Mesendoderm (in vitro differentiated cells): ENCODE data around the gene LHB. TPM values are rescaled to one million over a fixed set of nuclear protein-coding genes. Genes with fewer than 3 reads are reported as not detected.

ENCODE experiments used
- DNase-seq: peaks from one replicate; pipeline ENCODE4 v3.0.0; 2013
- H2AK5ac ChIP-seq: 2 replicates; pipeline ENCODE4 v1.6.1; 2013; ENCODE audit warnings: low read length, inconsistent platforms
- H2BK120ac ChIP-seq: 2 replicates; pipeline ENCODE4 v1.6.1; 2013; ENCODE audit warnings: low read depth, mild to moderate bottlenecking, low read length, moderate library complexity, mixed read lengths
- H2BK15ac ChIP-seq: replicated peaks from 2 replicates; pipeline ENCODE4 v1.6.1; 2013; ENCODE audit warnings: low read depth, mild to moderate bottlenecking, moderate library complexity
- H2BK5ac ChIP-seq: 2 replicates; pipeline ENCODE4 v1.6.1; 2013; ENCODE audit warnings: low read length, inconsistent platforms
- H3K18ac ChIP-seq: 2 replicates; pipeline ENCODE4 v1.6.1; 2013; ENCODE audit warnings: mild to moderate bottlenecking, low read length, mixed read lengths
- H3K23ac ChIP-seq: one replicate; pipeline ENCODE4 v1.6.1; 2013; ENCODE audit warnings: low read length
- H3K27ac ChIP-seq: 2 replicates; pipeline ENCODE4 v1.5.1; 2013; ENCODE audit warnings: low read depth, mild to moderate bottlenecking, inconsistent platforms, low read length, moderate library complexity
- H3K27me3 ChIP-seq: 2 replicates; pipeline ENCODE4 v1.6.1; 2013; ENCODE audit warnings: low read length, control low read depth, mild to moderate bottlenecking, inconsistent platforms; ENCODE audit not compliant: insufficient read depth, poor library complexity
- H3K36me3 ChIP-seq: 2 replicates; pipeline ENCODE4 v1.6.1; 2013; ENCODE audit warnings: low read length, inconsistent platforms; ENCODE audit not compliant: control insufficient read depth, insufficient read depth
- H3K4ac ChIP-seq: one replicate; pipeline ENCODE4 v1.6.1; 2013; ENCODE audit warnings: low read depth, mild to moderate bottlenecking, low read length, moderate library complexity
- H3K4me1 ChIP-seq: 2 replicates; pipeline ENCODE4 v1.6.1; 2013; ENCODE audit warnings: low read depth, low read length, inconsistent platforms; ENCODE audit not compliant: control insufficient read depth
- H3K4me2 ChIP-seq: 2 replicates; pipeline ENCODE4 v1.6.1; 2013; ENCODE audit warnings: low read length
- H3K4me3 ChIP-seq: 2 replicates; pipeline ENCODE4 v1.5.1; 2013; ENCODE audit warnings: mild to moderate bottlenecking, low read length
- H3K56ac ChIP-seq: one replicate; pipeline ENCODE4 v1.6.1; 2013; ENCODE audit warnings: low read length
- H3K79me1 ChIP-seq: 2 replicates; pipeline ENCODE4 v1.6.1; 2013; ENCODE audit warnings: low read length, inconsistent platforms
- H3K79me2 ChIP-seq: 2 replicates; pipeline ENCODE4 v1.6.1; 2013; ENCODE audit warnings: mild to moderate bottlenecking, low read length; ENCODE audit not compliant: control insufficient read depth, insufficient read depth
- H3K9ac ChIP-seq: 2 replicates; pipeline ENCODE4 v1.6.1; 2013; ENCODE audit warnings: low read length, inconsistent platforms
- H4K5ac ChIP-seq: one replicate; pipeline ENCODE4 v1.6.1; 2013; ENCODE audit warnings: low read length
- H4K8ac ChIP-seq: one replicate; pipeline ENCODE4 v1.6.1; 2013; ENCODE audit warnings: low read depth, mild to moderate bottlenecking, control low read depth, low read length, moderate library complexity
- WGBS: extraction: QIAGEN DNeasy Blood & Tissue Kit; methylation state at CpG from one replicate; pipeline ENCODE4 v1.1.7; 2013; ENCODE audit warnings: low lambda C conversion rate, missing lambda C conversion rate; ENCODE audit not compliant: insufficient coverage; ENCODE audit errors: extremely low coverage; 5-methylcytosine and 5-hydroxymethylcytosine counted together
- polyA plus RNA-seq, 2 experiments: library from polyadenylated mRNA; stranded (reverse); fragments of 200-250 nt; gene quantifications; one replicate each; pipeline ENCODE4 v1.2.3, GENCODE V29; 2013

The LHB gene
- polyA plus RNA-seq (2013, experiment 1 of 2) = not detected
- polyA plus RNA-seq (2013, experiment 2 of 2) = not detected

DNA sequence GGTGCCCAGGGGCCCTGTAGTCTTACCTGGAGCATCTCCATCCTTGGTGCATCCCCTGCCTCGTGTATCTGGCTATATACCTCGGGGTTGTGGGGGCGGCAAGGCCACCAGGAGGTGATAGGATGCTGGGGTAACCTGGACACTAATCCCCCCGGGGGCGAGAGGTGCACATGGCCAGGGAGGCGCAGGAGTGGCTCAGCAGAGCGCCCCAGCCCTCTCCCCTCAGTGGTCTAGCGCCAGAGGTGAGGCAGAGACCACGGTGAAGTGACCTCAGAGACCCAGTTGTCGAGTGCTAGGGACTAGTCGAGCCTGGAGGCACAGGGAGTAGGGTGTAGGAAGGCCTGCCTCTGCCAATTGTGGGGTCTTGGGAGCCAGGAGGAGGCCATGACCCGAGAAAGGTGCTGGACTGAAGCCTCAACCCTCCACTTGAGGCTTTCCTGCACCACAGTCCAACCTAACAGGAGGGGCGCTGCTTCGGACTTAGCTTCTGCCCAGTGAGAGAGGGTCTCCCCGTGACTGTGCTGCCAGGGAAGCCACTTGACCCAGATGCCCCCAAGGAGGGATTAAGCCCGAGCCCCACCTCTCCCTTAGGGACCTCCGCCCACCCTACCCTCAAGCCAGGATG is at the start of gene LHB:
Gene LHB (minus strand): TSS at position 51 of the 625 bp plus-strand sequence. CDS start 10 bp downstream, at position 41.
- no peak within 1 kb of the TSS for H4K8ac ChIP-seq
- no peaks in the 10 kb centered on the region for H3K27me3 ChIP-seq
- no peaks in the 10 kb centered on the region for H3K79me1 ChIP-seq
- H3K36me3 ChIP-seq = no peaks in the 10 kb centered on the region
- H3K4ac ChIP-seq = no peak within 1 kb of the TSS
- no peaks in the 10 kb centered on the region for H3K79me2 ChIP-seq
- peak within 1 kb of the TSS; percentile 57 for H3K9ac ChIP-seq
- no peak for DNase-seq
- no CpG with 5 or more reads among the region's 17 CpGs for WGBS
- H3K27ac ChIP-seq = no peak within 1 kb of the TSS
- H3K18ac ChIP-seq = no peak within 1 kb of the TSS
- peak within 1 kb of the TSS; percentile 58 for H3K56ac ChIP-seq
- no peak within 1 kb of the TSS for H2BK5ac ChIP-seq
- no peak within 1 kb of the TSS for H2BK15ac ChIP-seq
- no peaks in the 10 kb centered on the region for H3K4me1 ChIP-seq
- H2AK5ac ChIP-seq = no peak within 1 kb of the TSS
- H2BK120ac ChIP-seq = no peak within 1 kb of the TSS
- no peak within 1 kb of the TSS for H3K4me3 ChIP-seq
- H3K4me2 ChIP-seq = peak within 1 kb of the TSS; percentile 44
- no peak within 1 kb of the TSS for H4K5ac ChIP-seq
- H3K23ac ChIP-seq = no peak within 1 kb of the TSS

- Histone ChIP-seq H3K23ac (no peak overlapping the region), H3K4ac (no peak overlapping the region), H3K79me1 (no peaks in the 10 kb centered on the region), H2BK5ac (no peak overlapping the region), H3K18ac (no peak overlapping the region), H4K8ac (no peak overlapping the region), H2BK15ac (no peak overlapping the region), H3K4me1 (peaks cover 6% of the 10 kb centered on the region), H2BK120ac (no peak overlapping the region), H3K9ac (no peak overlapping the region), H4K5ac (no peak overlapping the region), H2AK5ac (no peak overlapping the region), H3K79me2 (no peaks in the 10 kb centered on the region), H3K36me3 (no peaks in the 10 kb centered on the region), H3K56ac (no peak overlapping the region), H3K27me3 (peaks cover 2% of the 10 kb centered on the region), H3K4me3 (no peak overlapping the region), H3K27ac (no peak overlapping the region), H3K4me2 (no peak overlapping the region)
- DNase-seq = peak; percentile 38
- no CpG with 5 or more reads among the region's 13 CpGs for WGBS
Observed at GRCh38 chr19:49065905-49066512, 49.1 kb upstream of the LHB start.

DNA sequence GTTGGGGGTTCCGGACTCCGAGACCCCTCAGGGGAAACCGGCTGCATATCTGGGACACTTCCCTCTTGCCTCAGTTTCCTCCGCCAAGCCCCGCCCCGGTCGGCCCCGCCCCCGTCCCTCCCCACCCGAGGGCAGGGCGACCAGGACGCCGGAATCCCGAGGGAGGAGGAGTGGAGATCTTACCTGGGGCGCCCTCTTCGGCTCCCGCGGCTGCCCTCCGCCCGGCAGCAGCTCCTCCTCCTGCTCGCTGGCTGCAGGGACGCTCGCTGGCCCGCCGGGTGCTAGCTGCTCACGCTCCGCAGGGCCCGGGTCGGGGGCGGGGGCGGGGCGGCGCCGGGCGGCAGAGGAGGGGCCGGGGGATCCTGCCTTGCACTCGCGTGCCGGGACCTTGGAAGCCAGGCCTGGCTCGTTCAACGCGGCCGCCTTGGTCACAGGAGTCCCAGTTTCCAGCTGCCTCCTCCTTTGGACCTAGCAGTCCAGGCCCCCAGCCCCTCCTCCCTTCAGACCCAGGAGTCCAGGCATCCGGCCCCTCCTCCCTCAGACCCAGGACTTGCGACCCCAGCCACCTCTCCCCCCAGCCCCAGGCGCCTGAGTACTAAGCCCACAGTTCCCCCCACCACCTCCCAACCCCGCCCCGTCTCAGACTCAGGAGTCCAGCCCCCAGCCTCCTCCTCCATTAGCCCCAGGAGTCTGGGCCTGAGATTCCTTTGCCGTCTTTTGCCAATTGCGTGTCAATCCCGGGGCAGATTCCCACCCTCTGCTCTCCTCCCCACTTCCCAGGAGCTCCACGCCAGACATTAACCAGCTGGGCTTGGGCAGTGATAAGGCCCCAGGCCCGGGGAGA is 48.1 kb upstream of the LHB start, which contains the start of gene NTF4:
Gene NTF4 (minus strand): TSS at position 51 of the 844 bp plus-strand sequence. CDS start 2,821 bp downstream, outside the sequence.
- H3K4ac ChIP-seq = no peak within 1 kb of the TSS
- peak within 1 kb of the TSS; percentile 64 for H3K4me2 ChIP-seq
- H3K18ac ChIP-seq = peak within 1 kb of the TSS; percentile 56
- H3K79me1 ChIP-seq = no peaks in the 10 kb centered on the region
- no peak within 1 kb of the TSS for H2BK120ac ChIP-seq
- peak within 1 kb of the TSS; percentile 63 for H3K9ac ChIP-seq
- H3K36me3 ChIP-seq = no peaks in the 10 kb centered on the region
- peaks cover 6% of the 10 kb centered on the region for H3K4me1 ChIP-seq
- H3K4me3 ChIP-seq = no peak within 1 kb of the TSS
- no peak within 1 kb of the TSS for H4K8ac ChIP-seq
- no peak within 1 kb of the TSS for H3K27ac ChIP-seq
- no CpG with 5 or more reads among the region's 53 CpGs for WGBS
- no peak within 1 kb of the TSS for H4K5ac ChIP-seq
- H2BK5ac ChIP-seq = no peak within 1 kb of the TSS
- peaks cover 2% of the 10 kb centered on the region for H3K27me3 ChIP-seq
- peak; percentile 76 for DNase-seq
- H3K79me2 ChIP-seq = no peaks in the 10 kb centered on the region
- H3K56ac ChIP-seq = peak within 1 kb of the TSS; percentile 83
- no peak within 1 kb of the TSS for H2BK15ac ChIP-seq
- peak within 1 kb of the TSS; percentile 24 for H2AK5ac ChIP-seq
- H3K23ac ChIP-seq = no peak within 1 kb of the TSS

DNA sequence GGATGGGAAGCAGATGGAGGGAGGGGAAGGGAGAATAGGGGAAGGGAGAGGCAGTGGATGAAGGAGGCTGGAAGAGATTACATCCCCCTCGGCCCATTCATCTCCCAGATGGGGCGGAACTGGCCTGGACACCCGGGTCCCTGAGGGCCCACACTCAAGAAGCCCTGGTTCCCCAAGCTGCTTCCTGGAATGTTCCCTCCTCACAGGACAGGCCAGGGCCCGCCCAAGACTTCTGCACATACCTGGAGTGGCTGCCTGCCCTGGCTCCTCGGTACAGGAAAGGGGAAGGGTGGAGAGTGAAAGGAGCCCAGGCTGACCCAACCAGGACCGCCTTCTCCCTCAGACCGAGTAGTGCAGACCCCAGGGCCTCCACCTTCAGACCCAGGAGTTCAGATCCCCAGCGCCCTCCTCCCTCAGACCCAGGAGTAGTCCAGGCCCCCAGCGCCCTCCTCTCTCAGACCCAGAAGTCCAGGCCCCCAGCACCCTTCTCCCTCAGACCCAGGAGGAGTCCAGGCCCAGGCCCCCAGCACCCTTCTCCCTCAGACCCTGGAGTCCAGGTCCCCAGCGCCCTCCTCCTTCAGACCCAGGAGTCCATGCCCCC is 47.2 kb upstream of the LHB start:
- no peak overlapping the region for H3K4me3 ChIP-seq
- H2BK15ac ChIP-seq = no peak overlapping the region
- no peak overlapping the region for H3K18ac ChIP-seq
- no peak overlapping the region for H2BK5ac ChIP-seq
- no peak overlapping the region for H2BK120ac ChIP-seq
- no peak overlapping the region for H4K5ac ChIP-seq
- no peak overlapping the region for H4K8ac ChIP-seq
- no peak overlapping the region for H3K4ac ChIP-seq
- H3K56ac ChIP-seq = peak overlapping the region; percentile 60
- no CpG with 5 or more reads among the region's 10 CpGs for WGBS
- H3K79me2 ChIP-seq = no peaks in the 10 kb centered on the region
- H3K79me1 ChIP-seq = no peaks in the 10 kb centered on the region
- peaks cover 6% of the 10 kb centered on the region for H3K4me1 ChIP-seq
- no peak overlapping the region for H3K4me2 ChIP-seq
- H3K9ac ChIP-seq = peak overlapping the region; percentile 50
- H2AK5ac ChIP-seq = peak overlapping the region; percentile 24
- no peak overlapping the region for H3K27ac ChIP-seq
- peak; percentile 29 for DNase-seq
- H3K23ac ChIP-seq = no peak overlapping the region
- H3K36me3 ChIP-seq = no peaks in the 10 kb centered on the region
- H3K27me3 ChIP-seq = no peaks in the 10 kb centered on the region

GRCh38 chr19:49061445-49061844 is 44.6 kb upstream of the LHB start:
- no CpG with 5 or more reads among the region's 25 CpGs for WGBS

More at GRCh38 chr19:49061445-49061844, 44.6 kb upstream of the LHB start:
- Histone ChIP-seq H3K56ac (no peak overlapping the region), H2BK5ac (no peak overlapping the region), H4K8ac (no peak overlapping the region), H3K27ac (no peak overlapping the region), H3K18ac (no peak overlapping the region), H3K27me3 (peaks cover 2% of the 10 kb centered on the region), H2BK120ac (no peak overlapping the region), H3K79me2 (no peaks in the 10 kb centered on the region), H3K36me3 (no peaks in the 10 kb centered on the region), H3K4ac (no peak overlapping the region), H3K4me1 (peaks cover 6% of the 10 kb centered on the region), H4K5ac (no peak overlapping the region), H3K4me3 (no peak overlapping the region), H3K23ac (no peak overlapping the region), H3K79me1 (no peaks in the 10 kb centered on the region), H2BK15ac (no peak overlapping the region), H3K4me2 (no peak overlapping the region), H3K9ac (no peak overlapping the region), H2AK5ac (no peak overlapping the region)
- no peak for DNase-seq
